G401 (cell line): ENCODE data around the gene RBAK. TPM values are rescaled to one million over a fixed set of nuclear protein-coding genes. Genes with fewer than 3 reads are reported as not detected.

ENCODE experiments used
- DNase-seq: peaks from one replicate; pipeline ENCODE4 v3.0.0-alpha.2; 2015; ENCODE audit warnings: low spot score
- in situ Hi-C: cut with HindIII; loops from 2 replicates; pipeline ENCODE4 v1.10.0; 2016; ENCODE audit warnings: low sequenced_read_pairs, mixed read lengths
- total RNA-seq: library from RNA; depleted of rRNA; stranded (reverse); fragments of >200 nt; shearing (Covaris generic); gene quantifications from 2 replicates; pipeline ENCODE4 v1.2.3, GENCODE V29; 2014; rRNA removed

The RBAK gene
- total RNA-seq, 1 experiment from 2014 or later = 5.4 TPM

DNA sequence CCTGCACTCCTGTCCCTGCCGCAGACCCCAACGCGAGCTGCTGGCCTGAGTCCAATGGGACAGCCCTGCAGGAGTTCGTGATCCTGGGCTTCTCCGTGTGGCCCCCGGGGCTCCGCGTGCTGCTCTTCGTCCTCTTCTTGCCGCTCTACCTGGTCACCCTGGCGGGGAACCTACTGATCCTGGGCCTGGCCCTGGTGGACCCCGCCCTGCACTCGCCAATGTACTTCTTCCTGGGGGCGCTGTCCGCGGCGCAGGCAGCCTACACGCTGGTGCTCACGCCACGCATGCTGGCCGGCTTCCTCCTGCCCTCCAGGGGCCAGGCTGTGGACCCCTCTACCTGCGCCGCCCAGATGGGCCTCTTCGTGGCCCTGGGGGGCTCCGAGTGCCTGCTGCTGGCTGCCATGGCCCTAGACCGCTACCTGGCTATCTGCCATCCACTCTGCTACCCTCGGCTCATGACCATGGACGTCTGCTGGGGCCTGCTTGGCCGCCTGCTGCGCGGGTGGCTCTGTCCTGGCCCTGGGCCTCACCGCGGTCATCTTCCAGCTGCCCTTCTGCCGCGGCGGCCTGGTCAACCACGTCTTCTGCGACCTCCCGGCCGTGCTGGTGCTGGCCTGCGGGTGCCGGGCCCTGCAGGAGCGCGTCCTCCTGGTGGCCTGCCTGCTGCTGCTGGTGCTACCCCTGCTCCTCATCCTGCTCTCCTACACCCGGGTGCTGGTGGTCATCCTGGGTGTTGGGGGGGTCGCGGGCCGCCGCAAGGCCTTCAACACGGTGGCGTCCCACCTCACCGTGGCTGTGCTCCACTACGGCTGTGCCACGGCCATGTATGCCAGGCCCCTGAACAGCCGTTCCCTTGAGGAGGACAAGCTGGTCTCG, 71.7 kb downstream of the RBAK start:
- in situ Hi-C loops = no loop called here

More for the DNA sequence above, 71.7 kb downstream of the RBAK start:
- DNase-seq = no peak

Other genes with a start within 250 kb of the RBAK start
- gene PAPOLB, start 183.8 kb upstream of the RBAK start, total RNA-seq = 0.34 TPM in 1 of 2 replicates, not detected in the other
- 7.3 and 14.8 TPM in 2 replicates for gene RADIL, start 162.1 kb upstream of the RBAK start, total RNA-seq
- not detected in 2 replicates for gene MMD2, start 86.7 kb upstream of the RBAK start, total RNA-seq
- 76.5 and 86.5 TPM in 2 replicates for gene WIPI2, start 144.4 kb downstream of the RBAK start, total RNA-seq
- 12.5 and 15.1 TPM in 2 replicates for gene SLC29A4, start 237.1 kb downstream of the RBAK start, total RNA-seq